H1 (cell line): ENCODE data around the gene LGALS8. TPM values are rescaled to one million over a fixed set of nuclear protein-coding genes. Genes with fewer than 3 reads are reported as not detected.

Source experiments
- CTCF ChIA-PET: fragments of 300-600 bp; sonication (Branson Sonifier 250); formaldehyde crosslinking; loops from one replicate; lab custom pipeline; 2021; ENCODE audit not compliant: partially characterized antibody; lab: Charles Lee
- POLR2A ChIA-PET: fragments of 300-600 bp; sonication (Branson Sonifier 250); formaldehyde crosslinking; loops from one replicate; lab custom pipeline; 2021; ENCODE audit warnings: inconsistent platforms; ENCODE audit not compliant: partially characterized antibody; lab: Charles Lee
- DNase-seq, 2 experiments: peaks; one replicate each; pipeline versions ENCODE4 v3.0.0 to v3.0.0-alpha.2; 2010 to 2022; ENCODE audit warnings: low spot score in 2 of 2, low read depth in 1 of 2, mixed read lengths in 1 of 2
- FAIRE-seq: peaks from 2 replicates; lab custom pipeline; 2011; peaks lifted over from hg19 to GRCh38; lab: Jason Lieb, UNC
- H2AFZ ChIP-seq: 2 replicates; pipeline ENCODE4 v1.8.1; 2012; ENCODE audit warnings: low read length, inconsistent platforms
- H2AK5ac ChIP-seq: 2 replicates; pipeline ENCODE4 v1.6.1; 2013; ENCODE audit warnings: low read depth, low read length
- H2BK120ac ChIP-seq: replicated peaks from 2 replicates; pipeline ENCODE3; 2013; ENCODE audit warnings: low read depth, low read length, inconsistent platforms
- H2BK12ac ChIP-seq: 2 replicates; pipeline ENCODE4 v1.6.1; 2013; ENCODE audit warnings: low read depth, low read length
- H2BK15ac ChIP-seq: 2 replicates; pipeline ENCODE4 v1.6.1; 2013; ENCODE audit warnings: low read length
- H2BK20ac ChIP-seq: 2 replicates; pipeline ENCODE4 v1.6.1; 2013; ENCODE audit warnings: low read length
- H2BK5ac ChIP-seq: 2 replicates; pipeline ENCODE4 v1.6.1; 2013; ENCODE audit warnings: low read depth, low read length
- H3K14ac ChIP-seq: 2 replicates; pipeline ENCODE4 v1.6.1; 2013; ENCODE audit warnings: inconsistent platforms; ENCODE audit not compliant: insufficient read length
- H3K18ac ChIP-seq: 2 replicates; pipeline ENCODE4 v1.6.1; 2013; ENCODE audit warnings: low read length; ENCODE audit errors: extremely low read depth
- H3K23ac ChIP-seq: 2 replicates; pipeline ENCODE4 v1.6.1; 2013; ENCODE audit warnings: inconsistent platforms; ENCODE audit not compliant: insufficient read length
- H3K23me2 ChIP-seq: 2 replicates; pipeline ENCODE4 v1.6.1; 2013; ENCODE audit warnings: low read depth, low read length
- H3K27ac ChIP-seq: 2 replicates; pipeline ENCODE4 v1.6.1; 2011; ENCODE audit warnings: low read depth, low read length, inconsistent platforms
- H3K27me3 ChIP-seq, 4 experiments: replicated peaks in 1 of 4; 1 replicate in 1 of 4; 2 replicates in 3 of 4; pipeline versions ENCODE4 v1.6.1 to v1.8.1; 2011 to 2013; ENCODE audit warnings: low read length in 3 of 4, mild to moderate bottlenecking in 3 of 4, inconsistent platforms in 2 of 4, mixed read lengths in 2 of 4, moderate library complexity in 1 of 4; ENCODE audit not compliant: control insufficient read depth in 3 of 4, insufficient read depth in 3 of 4; ENCODE audit errors: extremely low read depth in 1 of 4
- H3K36me3 ChIP-seq, 4 experiments: 2 replicates each; pipeline versions ENCODE4 v1.6.1 to v1.8.1; 2011 to 2013; ENCODE audit warnings: mild to moderate bottlenecking in 4 of 4, low read length in 3 of 4, moderate library complexity in 2 of 4, control low read depth in 1 of 4, inconsistent platforms in 1 of 4; ENCODE audit not compliant: insufficient read depth in 4 of 4, control insufficient read depth in 2 of 4
- H3K4ac ChIP-seq: replicated peaks from 2 replicates; pipeline ENCODE3; 2013; ENCODE audit warnings: low read length, low read depth, mixed read lengths, inconsistent platforms; ENCODE audit not compliant: insufficient read length
- H3K4me1 ChIP-seq, 4 experiments: replicated peaks in 1 of 4; 1 replicate in 1 of 4; 2 replicates in 3 of 4; pipeline versions ENCODE4 v1.6.1 to v1.8.1; 2011 to 2013; ENCODE audit warnings: low read length in 3 of 4, inconsistent platforms in 2 of 4, mixed read lengths in 1 of 4; ENCODE audit not compliant: insufficient read depth in 4 of 4, control insufficient read depth in 3 of 4
- H3K4me2 ChIP-seq, 2 experiments: 2 replicates each; pipeline versions ENCODE4 v1.6.1 to v1.8.1; 2011 to 2013; ENCODE audit warnings: low read depth in 2 of 2, low read length in 2 of 2, control low read depth in 1 of 2, inconsistent platforms in 1 of 2, mild to moderate bottlenecking in 1 of 2; ENCODE audit not compliant: insufficient read depth in 1 of 2
- H3K4me3 ChIP-seq, 4 experiments: fragments of 200-600, 300-600 bp in 1 of 4; sonication (generic), shearing (Covaris generic), sonication (Bioruptor Twin) in 1 of 4; 2 replicates each; pipeline versions ENCODE4 v1.5.1 to v1.8.1; 2011 to 2016; ENCODE audit warnings: low read length in 4 of 4, low read depth in 3 of 4, control low read depth in 2 of 4, inconsistent platforms in 2 of 4, mild to moderate bottlenecking in 2 of 4, mixed read lengths in 1 of 4, moderate library complexity in 1 of 4; ENCODE audit not compliant: insufficient read depth in 2 of 4; ENCODE audit errors: extremely low read depth in 1 of 4
- H3K56ac ChIP-seq: replicated peaks from 2 replicates; pipeline ENCODE3; 2013; ENCODE audit warnings: low read depth, mild to moderate bottlenecking, mixed read lengths, low read length, inconsistent platforms; ENCODE audit not compliant: insufficient read length
- H3K79me1 ChIP-seq: 2 replicates; pipeline ENCODE4 v1.6.1; 2013; ENCODE audit warnings: low read depth, low read length, control low read depth
- H3K79me2 ChIP-seq, 2 experiments: 2 replicates each; pipeline versions ENCODE4 v1.6.1 to v1.8.1; 2012 to 2013; ENCODE audit warnings: low read length in 2 of 2, mild to moderate bottlenecking in 2 of 2, inconsistent platforms in 1 of 2; ENCODE audit not compliant: insufficient read depth in 2 of 2, control insufficient read depth in 1 of 2
- H3K9ac ChIP-seq, 4 experiments: replicated peaks in 1 of 4; 1 replicate in 1 of 4; 2 replicates in 3 of 4; pipeline versions ENCODE4 v1.6.1 to v1.8.1; 2011 to 2013; ENCODE audit warnings: low read depth in 3 of 4, low read length in 3 of 4, control low read depth in 2 of 4, mild to moderate bottlenecking in 2 of 4, moderate library complexity in 2 of 4, inconsistent platforms in 1 of 4; ENCODE audit errors: extremely low read depth in 1 of 4
- H3K9me3 ChIP-seq, 2 experiments: 2 replicates each; pipeline versions ENCODE4 v1.6.1 to v1.8.1; 2012 to 2013; ENCODE audit warnings: mild to moderate bottlenecking in 2 of 2, moderate library complexity in 2 of 2, control low read depth in 1 of 2, inconsistent platforms in 1 of 2, low read depth in 1 of 2, low read length in 1 of 2, mixed read lengths in 1 of 2; ENCODE audit not compliant: insufficient read depth in 2 of 2
- H4K20me1 ChIP-seq, 2 experiments: replicated peaks in 1 of 2; 2 replicates each; pipeline versions ENCODE3 to v1.8.1; 2011 to 2013; ENCODE audit warnings: inconsistent platforms in 2 of 2, low read length in 2 of 2, mild to moderate bottlenecking in 1 of 2; ENCODE audit not compliant: insufficient read depth in 2 of 2, control insufficient read depth in 1 of 2
- H4K5ac ChIP-seq: 2 replicates; pipeline ENCODE4 v1.6.1; 2013; ENCODE audit warnings: low read length, low read depth, mixed read lengths, inconsistent platforms; ENCODE audit not compliant: insufficient read length
- H4K8ac ChIP-seq: 2 replicates; pipeline ENCODE4 v1.8.0; 2013; ENCODE audit warnings: mild to moderate bottlenecking, moderate library complexity, low read length, inconsistent platforms; ENCODE audit not compliant: insufficient read depth; ENCODE audit errors: extremely low read depth
- H4K91ac ChIP-seq: replicated peaks from 2 replicates; pipeline ENCODE3; 2013; ENCODE audit warnings: low read length, mixed read lengths, inconsistent platforms; ENCODE audit not compliant: insufficient read length
- CBX5 ChIP-seq: fragments of 300-800, 300-1000 bp; sonication (generic); IDR thresholded peaks from 2 replicates; pipeline ENCODE4 v1.7.1; 2016; ENCODE audit warnings: antibody characterized with exemption, low read length, low read depth
- CBX8 ChIP-seq: fragments of 300-800, 300-1000 bp; sonication (generic); IDR thresholded peaks from 2 replicates; pipeline ENCODE4 v1.7.1; 2016; ENCODE audit warnings: low read depth, low read length, borderline replicate concordance
- FOSL1 ChIP-seq: IDR thresholded peaks from 2 replicates; pipeline ENCODE4 v1.6.1; 2011; ENCODE audit warnings: mild to moderate bottlenecking, low read depth, low read length, moderate library complexity; ENCODE audit not compliant: insufficient read depth
- GABPA ChIP-seq: IDR thresholded peaks from 2 replicates; pipeline ENCODE4 v1.6.1; 2011; ENCODE audit warnings: mild to moderate bottlenecking, low read length, moderate library complexity, borderline replicate concordance; ENCODE audit not compliant: insufficient read depth
- KDM5A ChIP-seq: fragments of 200-600 bp; IDR thresholded peaks from 2 replicates; pipeline ENCODE4 v1.7.1; 2012; ENCODE audit warnings: mild to moderate bottlenecking, low read length, inconsistent platforms, mixed read lengths
- RFX5 ChIP-seq: IDR thresholded peaks from 2 replicates; pipeline ENCODE4 v1.6.1; 2011; ENCODE audit warnings: low read depth, low read length, improper control_type of control experiment, borderline replicate concordance
- WGBS, 2 experiments: shearing (Covaris generic) in 1 of 2; methylation state at CpG; one replicate each; pipeline versions ENCODE4 v1.1.6 to v1.1.7; 2013 to 2015; ENCODE audit warnings: low lambda C conversion rate in 2 of 2, mixed read lengths in 2 of 2, inconsistent platforms in 1 of 2, low coverage in 1 of 2, missing lambda C conversion rate in 1 of 2; ENCODE audit not compliant: insufficient replicate concordance in 2 of 2, insufficient coverage in 1 of 2, insufficient read length in 1 of 2; ENCODE audit errors: extremely low coverage in 1 of 2, missing lambda C conversion rate in 1 of 2; 5-methylcytosine and 5-hydroxymethylcytosine counted together
- polyA plus RNA-seq, 7 experiments: library from polyadenylated mRNA; depleted of rRNA in 3 of 7; stranded (reverse) in 5 of 7; unstranded in 2 of 7; fragments of >200 nt in 5 of 7; fragments of 200-250 nt in 2 of 7; gene quantifications; 1 replicate in 5 of 7; 2 replicates in 1 of 7; 4 replicates in 1 of 7; pipeline versions ENCODE4 v1.2.1 to v1.2.3, GENCODE V29; 2011 to 2013; ENCODE audit warnings: missing spikeins in 2 of 7, mixed read lengths in 2 of 7
- total RNA-seq: library from RNA; stranded (reverse); fragmentation: NEBNext Ultra II Directional; extraction: Animal tissue kit (Norgen Biotek cat#: 25700); gene quantifications from 2 replicates; pipeline ENCODE4 v1.2.1, GENCODE V29; 2021
- TF ChIP-seq, protein P1 (sequence below): IDR thresholded peaks from 2 replicates; pipeline ENCODE4 v1.6.1; 2012; ENCODE audit warnings: inconsistent platforms

The LGALS8 gene
- total and polyA plus RNA-seq, 2 of the 8 experiments (the other 6 are each of a cell fraction or from before 2014, with no cell fraction given), result 7.2 to 11.6 TPM

DNA sequence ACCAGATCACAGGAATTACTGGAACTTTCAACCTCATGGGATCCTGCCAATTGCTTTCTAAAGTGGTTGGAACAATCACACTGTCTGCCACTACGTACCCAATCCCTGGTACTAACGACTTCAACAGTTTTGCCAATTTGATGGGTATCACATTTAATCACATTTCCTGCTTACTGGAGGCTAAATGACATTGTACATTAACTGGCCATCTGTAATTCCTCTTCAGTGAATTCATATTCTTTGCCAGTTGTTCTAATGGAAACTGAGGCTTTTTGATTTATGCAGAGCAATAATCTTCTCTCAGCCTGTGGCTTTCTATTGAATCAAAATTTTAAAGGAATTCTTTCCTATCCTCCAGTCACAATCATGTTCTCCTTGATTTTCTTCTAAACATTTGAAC is 38.2 kb downstream of the LGALS8 start:
- Histone ChIP-seq H3K23me2 (no peaks in the 10 kb centered on the region), H3K27me3 (no peaks in the 10 kb centered on the region), H4K8ac (no peak overlapping the region), H3K9me3 (no peaks in the 10 kb centered on the region), H3K36me3 (peaks cover 18 to 85% (median 61%) of the 10 kb centered on the region in 4 experiments), H3K56ac (no peak overlapping the region), H3K79me2 (no peaks in the 10 kb centered on the region), H3K4me3 (no peak overlapping the region), H2BK15ac (no peak overlapping the region), H3K18ac (no peak overlapping the region), H3K4me2 (no peak overlapping the region), H2BK12ac (no peak overlapping the region), H2BK20ac (no peak overlapping the region), H4K20me1 (peaks cover 0 to 4% of the 10 kb centered on the region in 2 experiments), H3K4ac (no peak overlapping the region), H3K14ac (no peak overlapping the region), H4K5ac (no peak overlapping the region), H2BK5ac (no peak overlapping the region), H3K79me1 (no peaks in the 10 kb centered on the region), H3K23ac (no peak overlapping the region), H3K27ac (no peak overlapping the region), H2AFZ (no peak overlapping the region), H2AK5ac (no peak overlapping the region), H2BK120ac (no peak overlapping the region), H3K4me1 (no peaks in the 10 kb centered on the region), H4K91ac (no peak overlapping the region), H3K9ac (no peak overlapping the region)
- FAIRE-seq (no peak), DNase-seq (no peak)
- CTCF ChIA-PET, result interaction anchor here (0.8 kb wide), 1 partner anchor 61 kb away, joined by 3 read pairs; no protein-coding TSS in a partner anchor
- 93% methylated on average over 2 of the region's 2 CpGs; no CpG with 5 or more reads in 1 of the 2 experiments for WGBS, 2 experiments
- no peak for TF ChIP-seq KDM5A
- TF ChIP-seq FOSL1, result no peak
- TF ChIP-seq RFX5, result no peak
- no peak for TF ChIP-seq CBX8
- TF ChIP-seq CBX5, result no peak
- TF ChIP-seq GABPA, result no peak
- TF ChIP-seq, protein P1, sequence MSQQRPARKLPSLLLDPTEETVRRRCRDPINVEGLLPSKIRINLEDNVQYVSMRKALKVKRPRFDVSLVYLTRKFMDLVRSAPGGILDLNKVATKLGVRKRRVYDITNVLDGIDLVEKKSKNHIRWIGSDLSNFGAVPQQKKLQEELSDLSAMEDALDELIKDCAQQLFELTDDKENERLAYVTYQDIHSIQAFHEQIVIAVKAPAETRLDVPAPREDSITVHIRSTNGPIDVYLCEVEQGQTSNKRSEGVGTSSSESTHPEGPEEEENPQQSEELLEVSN, result no peak
- POLR2A ChIA-PET, result no interaction called here
